ENCODE data around the gene SPINT2. TPM values are rescaled to one million over a fixed set of nuclear protein-coding genes. Genes with fewer than 3 reads are reported as not detected.
"Not testable (repeated sequence)": the region's sequence is repeated elsewhere in the genome, so short reads cannot be mapped to it uniquely, and the experiment has no call there.

Gene SPINT2
- total RNA-seq, 1 donor from 2014 or later, result 286 TPM

DNA sequence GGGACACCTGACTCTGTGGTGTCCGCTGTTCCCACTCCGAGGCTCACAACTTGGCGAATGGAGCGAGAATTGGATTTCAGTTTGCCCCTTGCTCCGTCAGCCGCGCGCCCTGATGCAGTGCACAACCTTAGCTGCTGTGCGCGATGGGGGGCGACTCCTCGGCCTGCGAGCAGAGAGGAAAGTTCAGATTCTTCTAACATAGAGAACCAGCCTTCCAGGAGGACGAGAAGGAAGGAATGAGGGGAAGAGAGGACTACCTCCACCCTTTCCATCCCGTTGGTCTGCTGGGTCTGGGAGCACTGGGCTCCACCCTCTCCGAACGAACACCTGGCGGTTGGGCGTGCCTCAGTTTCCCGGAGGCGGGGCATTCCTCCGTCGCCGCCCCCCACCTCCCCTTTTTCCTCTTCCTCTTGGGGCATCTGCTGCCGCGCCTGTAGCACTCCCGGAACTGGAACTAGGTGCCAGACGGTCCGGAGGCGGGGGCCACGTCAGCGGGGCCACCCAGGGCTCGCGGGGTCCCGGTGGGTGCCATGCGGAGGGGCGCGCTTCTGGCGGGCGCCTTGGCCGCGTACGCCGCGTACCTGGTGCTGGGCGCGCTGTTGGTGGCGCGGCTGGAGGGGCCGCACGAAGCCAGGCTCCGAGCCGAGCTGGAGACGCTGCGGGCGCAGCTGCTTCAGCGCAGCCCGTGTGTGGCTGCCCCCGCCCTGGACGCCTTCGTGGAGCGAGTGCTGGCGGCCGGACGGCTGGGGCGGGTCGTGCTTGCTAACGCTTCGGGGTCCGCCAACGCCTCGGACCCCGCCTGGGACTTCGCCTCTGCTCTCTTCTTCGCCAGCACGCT lies 55.3 kb downstream of the SPINT2 start, which contains the start of gene KCNK6:
TSS of gene KCNK6 (plus strand) at position 425 of the 838 bp plus-strand sequence. CDS start at position 531, 106 bp downstream.
- DNase-seq (ENCODE audit: low spot score), result peak; percentile 66

DNA sequence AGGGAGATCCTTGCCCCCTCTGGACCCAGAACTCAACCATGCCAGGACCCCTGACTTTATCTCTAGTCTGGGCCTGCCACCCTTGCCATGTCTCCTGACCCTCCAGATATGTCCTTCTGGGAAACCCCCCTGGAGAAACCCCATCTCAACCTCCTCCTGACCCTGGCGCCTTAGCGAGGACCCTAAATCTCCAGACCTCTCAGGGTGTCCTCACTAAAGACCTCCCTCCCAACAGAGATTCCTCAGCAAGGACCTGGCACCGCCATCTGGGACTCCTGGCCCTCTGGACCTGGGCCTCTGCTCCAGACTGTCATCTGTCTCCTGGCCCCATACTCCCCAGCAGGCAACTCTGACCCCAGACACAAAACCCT lies 56.6 kb downstream of the SPINT2 start:
- no peak for DNase-seq (ENCODE audit: low spot score)

DNA sequence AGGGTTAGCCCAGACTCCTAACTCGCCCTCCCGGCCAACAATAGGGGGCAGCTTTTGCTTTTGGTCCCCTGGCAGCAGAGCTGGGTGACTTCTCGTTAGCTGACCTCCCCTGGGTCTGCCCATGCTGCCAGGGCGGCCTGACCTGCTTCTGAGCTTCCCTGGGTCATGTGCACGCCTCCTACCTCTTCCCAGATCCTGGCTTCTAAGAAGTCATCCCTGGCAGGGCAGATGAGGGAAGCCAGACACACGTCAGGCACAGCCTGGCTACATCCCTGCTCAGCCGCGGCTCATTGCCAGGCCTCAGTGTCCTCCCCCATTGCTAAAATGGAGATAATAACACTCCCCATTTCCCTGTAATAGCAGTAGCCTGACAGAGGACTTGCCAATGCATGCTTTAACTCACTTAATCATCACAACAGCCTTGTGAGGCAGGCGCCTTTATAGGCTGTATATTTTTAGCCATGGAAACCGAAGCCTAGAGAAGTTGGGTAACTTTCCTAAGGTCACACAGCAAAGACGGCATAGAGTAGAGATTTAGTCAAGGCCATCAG lies 57.3 kb downstream of the SPINT2 start:
- no peak for DNase-seq (ENCODE audit: low spot score)

DNA sequence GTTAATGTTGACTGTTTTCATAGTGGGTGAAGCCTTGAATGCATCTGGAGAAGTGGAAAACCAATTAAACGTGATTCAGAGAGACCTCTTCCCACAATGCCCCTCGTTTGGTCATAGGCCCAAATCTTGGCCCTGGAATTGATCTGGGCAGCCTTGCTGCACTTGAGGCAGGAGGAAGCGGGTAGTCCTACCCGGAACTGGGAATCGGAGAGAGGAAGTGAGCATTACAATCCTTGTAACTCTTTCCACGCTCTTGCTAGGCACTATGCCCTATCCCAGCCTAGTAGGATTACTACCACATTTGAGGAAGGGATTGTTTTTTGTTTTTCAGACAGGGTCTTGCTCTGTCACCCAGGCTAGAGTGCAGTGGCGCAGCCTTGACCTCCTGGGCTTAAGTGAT lies 58.9 kb downstream of the SPINT2 start:
- no peak for DNase-seq (ENCODE audit: low spot score)

DNA sequence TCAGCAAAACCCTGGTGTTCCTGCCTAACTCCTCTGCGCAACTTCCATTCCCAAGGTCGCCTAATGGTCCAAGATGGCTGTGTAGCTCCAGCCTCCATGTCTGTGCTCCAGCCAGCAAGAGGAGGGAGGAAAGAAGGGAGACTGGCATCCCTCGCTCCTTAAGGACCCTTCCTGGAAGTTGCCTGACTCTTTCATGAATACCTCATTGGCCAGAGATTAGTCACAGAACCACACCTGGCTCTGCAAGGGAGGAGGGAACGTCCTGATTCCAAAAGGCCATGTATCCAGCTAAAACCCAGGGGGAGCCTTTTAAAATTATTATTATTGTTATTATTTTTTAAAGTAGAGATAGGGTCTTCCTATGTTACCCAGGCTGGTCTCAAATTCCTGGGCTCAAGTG lies 60.1 kb downstream of the SPINT2 start:
- DNase-seq (ENCODE audit: low spot score), result no peak

DNA sequence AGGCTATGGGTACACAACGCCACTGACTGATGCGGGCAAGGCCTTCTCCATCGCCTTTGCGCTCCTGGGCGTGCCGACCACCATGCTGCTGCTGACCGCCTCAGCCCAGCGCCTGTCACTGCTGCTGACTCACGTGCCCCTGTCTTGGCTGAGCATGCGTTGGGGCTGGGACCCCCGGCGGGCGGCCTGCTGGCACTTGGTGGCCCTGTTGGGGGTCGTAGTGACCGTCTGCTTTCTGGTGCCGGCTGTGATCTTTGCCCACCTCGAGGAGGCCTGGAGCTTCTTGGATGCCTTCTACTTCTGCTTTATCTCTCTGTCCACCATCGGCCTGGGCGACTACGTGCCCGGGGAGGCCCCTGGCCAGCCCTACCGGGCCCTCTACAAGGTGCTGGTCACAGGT lies 62.2 kb downstream of the SPINT2 start:
- no peak for DNase-seq (ENCODE audit: low spot score)

DNA sequence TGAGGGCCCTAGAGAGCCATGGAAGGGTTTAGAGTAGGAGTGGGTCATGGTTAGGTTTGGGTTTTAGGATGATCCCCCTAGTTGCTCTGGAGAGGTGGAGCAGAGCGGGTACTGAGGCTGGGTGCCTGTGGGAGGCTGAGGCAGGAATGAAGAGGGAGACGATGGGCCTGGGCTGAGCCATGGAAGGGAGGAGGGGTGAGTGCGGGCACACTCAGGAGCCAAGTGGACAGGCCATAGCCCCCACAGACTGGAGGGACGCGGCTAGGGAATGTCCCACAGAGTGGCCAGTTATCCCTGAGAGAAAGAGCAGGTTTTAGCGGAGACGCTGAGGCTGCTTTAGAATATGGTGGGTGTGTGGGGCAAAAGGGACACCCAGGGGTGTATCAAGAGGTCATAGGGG lies 65.3 kb downstream of the SPINT2 start:
- no peak for DNase-seq (ENCODE audit: low spot score)

DNA sequence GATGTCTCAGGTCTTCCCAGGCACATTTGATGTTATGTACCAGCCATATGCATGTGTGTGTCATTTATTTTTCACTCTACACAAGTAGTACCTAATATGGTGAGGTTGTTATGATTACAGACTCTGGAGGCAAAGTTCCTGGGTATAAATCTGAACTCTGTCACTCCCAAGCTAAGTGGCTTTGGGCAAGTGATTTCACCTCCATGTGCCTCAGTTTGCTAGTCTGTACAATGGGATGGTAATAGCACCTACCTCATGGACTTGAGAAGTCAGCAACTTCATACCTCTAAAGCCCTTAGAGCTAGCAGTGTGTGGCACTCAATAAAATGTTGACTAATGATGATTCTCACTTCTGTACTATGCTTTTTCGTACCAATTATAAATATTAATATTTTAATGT lies 67.4 kb downstream of the SPINT2 start:
- DNase-seq (ENCODE audit: low spot score), result no peak

DNA sequence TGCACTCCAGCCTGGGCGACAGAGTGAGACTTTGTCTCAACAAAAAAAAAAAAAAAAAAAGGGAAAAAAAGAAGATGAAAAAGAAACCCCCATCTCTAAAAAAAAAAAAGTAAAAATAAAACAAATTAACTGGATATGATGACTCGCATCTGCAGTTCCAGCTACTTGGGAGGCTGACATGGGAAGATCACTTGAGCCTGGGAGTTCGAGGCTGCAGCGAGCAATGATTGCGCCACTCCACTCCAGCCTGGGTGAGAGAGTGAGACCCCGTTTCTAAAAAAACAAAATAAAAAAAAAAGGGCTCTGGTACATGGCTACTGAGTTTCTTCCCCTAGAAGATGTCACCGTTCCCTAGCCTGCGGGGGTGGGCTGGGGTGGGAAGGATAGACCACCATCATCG lies 68.9 kb downstream of the SPINT2 start:
- no peak for DNase-seq (ENCODE audit: low spot score)

DNA sequence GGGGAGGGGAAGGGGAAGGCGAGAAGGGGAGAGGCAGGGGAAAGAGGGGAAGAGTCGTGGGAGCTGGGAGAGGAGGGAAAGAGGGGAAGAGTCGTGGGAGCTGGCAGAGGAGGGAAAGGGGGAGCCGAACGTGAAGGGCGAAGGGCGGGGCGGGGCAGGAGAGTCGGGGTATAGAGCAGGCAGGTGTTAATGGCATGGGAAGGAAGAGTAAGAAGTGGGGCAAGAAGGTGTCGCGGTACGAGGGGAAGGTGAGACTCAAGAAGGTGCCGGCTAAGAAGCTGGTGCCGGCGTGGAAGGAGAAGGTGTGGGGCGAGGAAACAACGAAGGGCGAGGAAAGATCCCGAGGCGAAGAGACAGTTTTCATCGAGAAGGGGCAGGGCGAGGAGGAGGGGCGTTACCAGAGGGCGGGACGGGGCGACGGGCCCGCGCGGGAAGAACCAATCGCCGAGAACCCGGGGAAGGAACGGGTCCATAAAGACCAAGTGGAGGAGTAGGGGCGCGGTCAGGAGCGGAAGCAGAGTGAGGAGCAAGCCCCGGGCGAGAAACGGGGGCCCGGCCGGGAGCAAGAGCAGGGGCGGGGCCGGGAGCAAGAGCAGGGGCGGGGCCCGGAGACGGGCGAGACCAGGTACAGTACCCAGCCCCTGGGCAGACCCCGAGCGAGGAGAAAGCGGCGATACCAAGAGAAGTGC lies 71.7 kb downstream of the SPINT2 start:
- DNase-seq (ENCODE audit: low spot score), result peak; percentile 98

DNA sequence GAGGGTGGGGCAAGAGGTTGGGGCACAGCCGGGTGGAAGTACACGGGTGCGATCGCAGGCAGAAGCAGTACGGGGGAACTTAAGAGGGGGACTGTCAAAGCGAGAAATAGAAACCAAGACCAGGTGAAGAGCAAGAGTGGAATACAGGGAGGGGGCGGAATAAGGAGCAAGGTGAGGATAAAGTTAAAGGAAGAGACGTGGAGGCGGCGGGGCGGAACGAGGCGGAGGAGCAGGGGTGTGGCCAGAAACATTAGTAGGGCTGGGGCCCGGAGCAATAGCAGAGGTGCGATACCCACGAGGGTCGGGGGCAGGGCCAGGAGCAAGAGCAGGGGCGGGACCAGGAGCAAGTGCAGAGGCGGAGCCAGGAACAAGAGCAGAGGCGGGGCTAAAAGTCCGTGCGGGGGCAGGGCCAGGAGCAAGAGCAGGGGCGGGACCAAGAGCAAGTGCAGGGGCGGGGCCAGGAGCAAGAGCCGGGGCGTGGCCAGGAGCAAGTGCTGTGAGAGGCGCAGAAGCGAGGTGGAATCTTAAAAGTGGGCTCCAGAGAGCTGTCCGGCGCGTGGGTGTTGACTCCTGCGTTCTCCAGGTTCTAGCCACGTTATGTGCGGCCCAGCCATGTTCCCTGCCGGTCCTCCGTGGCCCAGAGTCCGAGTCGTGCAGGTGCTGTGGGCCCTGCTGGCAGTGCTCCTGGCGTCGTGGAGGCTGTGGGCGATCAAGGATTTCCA lies 72.4 kb downstream of the SPINT2 start:
- peak; percentile 98 for DNase-seq (ENCODE audit: low spot score)

DNA sequence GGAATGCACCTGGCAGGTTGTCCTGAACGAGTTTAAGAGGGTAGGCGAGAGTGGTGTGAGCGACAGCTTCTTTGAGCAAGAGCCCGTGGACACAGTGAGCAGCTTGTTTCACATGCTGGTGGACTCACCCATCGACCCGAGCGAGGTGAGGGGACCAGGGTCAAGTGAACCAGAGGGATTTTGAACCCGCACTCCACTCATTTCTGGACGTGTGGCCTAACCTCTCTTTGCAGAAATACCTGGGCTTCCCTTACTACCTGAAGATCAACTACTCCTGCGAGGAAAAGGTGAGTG lies 72.9 kb downstream of the SPINT2 start:
- DNase-seq (ENCODE audit: low spot score), result no peak

DNA sequence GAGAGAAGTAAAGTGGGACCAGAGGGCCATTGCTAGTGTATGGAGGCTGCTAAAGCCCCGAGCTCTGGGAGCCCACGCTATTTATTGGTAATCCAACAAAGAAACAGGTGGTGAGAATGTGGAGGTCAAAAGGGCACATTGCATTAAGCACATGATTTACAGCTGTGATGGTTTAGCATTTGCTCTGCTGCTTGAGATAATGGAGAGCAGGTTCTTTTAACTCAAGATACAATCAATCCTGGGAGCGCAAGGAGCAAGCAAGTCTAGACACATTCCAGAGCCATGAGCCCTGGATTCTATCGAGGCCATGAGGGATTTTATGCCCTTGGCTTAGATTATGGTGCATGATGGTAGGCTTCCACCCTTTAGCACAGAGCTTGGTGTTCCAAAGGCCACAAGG lies 74.6 kb downstream of the SPINT2 start:
- not testable (repeated sequence) for DNase-seq (ENCODE audit: low spot score)

DNA sequence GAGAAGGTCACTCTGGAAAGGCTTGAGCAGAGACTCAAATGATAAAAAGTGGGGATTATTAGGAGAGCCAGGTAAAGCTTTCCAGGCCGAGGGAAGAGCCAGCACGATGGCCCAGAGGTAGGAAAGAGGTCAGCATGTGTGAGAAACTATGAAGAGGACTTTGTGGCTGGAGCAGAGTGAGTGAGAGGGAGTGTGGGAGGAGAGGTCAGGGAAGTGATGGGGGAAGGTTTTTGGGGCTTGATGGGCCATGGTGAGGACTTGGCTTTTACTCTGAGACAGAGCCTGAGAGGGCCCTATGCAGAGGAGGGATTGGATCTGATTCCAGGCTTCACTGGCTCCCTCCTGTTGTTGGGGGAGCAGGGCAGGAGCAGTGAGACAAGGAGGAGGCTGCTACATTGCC lies 76.6 kb downstream of the SPINT2 start:
- no peak for DNase-seq (ENCODE audit: low spot score)

Other genes starting within 250 kb of the SPINT2 start
- not detected for gene DPF1, start 40.4 kb upstream of the SPINT2 start, total RNA-seq
- gene PPP1R14A, start 8.2 kb upstream of the SPINT2 start, total RNA-seq, result 98.6 TPM
- gene C19orf33, start 39.7 kb downstream of the SPINT2 start, total RNA-seq, result 129 TPM
- 25.1 TPM for gene YIF1B, start 51.4 kb downstream of the SPINT2 start, total RNA-seq
- gene KCNK6, start 55.3 kb downstream of the SPINT2 start, total RNA-seq, result 4.8 TPM
- 11.9 TPM for gene CATSPERG, start 71.3 kb downstream of the SPINT2 start, total RNA-seq
- gene PSMD8, start 110.0 kb downstream of the SPINT2 start, total RNA-seq, result 139 TPM
- 0.86 TPM for gene GGN, start 123.5 kb downstream of the SPINT2 start, total RNA-seq
- 2.1 TPM for gene SPRED3, start 124.1 kb downstream of the SPINT2 start, total RNA-seq
- 23.8 TPM for gene FAM98C, start 138.5 kb downstream of the SPINT2 start, total RNA-seq
- gene RASGRP4, start 161.6 kb downstream of the SPINT2 start, total RNA-seq, result 1.7 TPM
- gene RYR1, start 169.1 kb downstream of the SPINT2 start, total RNA-seq, result 3.4 TPM

Data from ureter (tissue), 1 donor.